Measurements from ENCODE around the gene GARRE1.

Gene GARRE1

GRCh38 chr19:34243876-34244578 lies 10.3 kb upstream of the GARRE1 start:
- Histone ChIP-seq H3K4me1 (ENCODE audit: control insufficient read depth, low read length) (peaks cover 8% of the 10 kb centered on the region), H4K20me1 (ENCODE audit: control insufficient read depth, insufficient read depth, low read depth, low read length) (no peaks in the 10 kb centered on the region), H3K4me3 (ENCODE audit: low read length) (no peak overlapping the region), H3K27ac (ENCODE audit: low read depth, low read length) (no peak overlapping the region), H3K27me3 (ENCODE audit: control insufficient read depth, low read length) (no peaks in the 10 kb centered on the region), H3K4me2 (ENCODE audit: low read length) (no peak overlapping the region), H3K9me2 (replicated peaks; ENCODE audit: control insufficient read depth, low read length) (no peaks in the 10 kb centered on the region), H3F3A (ENCODE audit: control insufficient read depth, insufficient read depth) (no peaks in the 10 kb centered on the region), H3K79me2 (ENCODE audit: control insufficient read depth, low read length) (no peaks in the 10 kb centered on the region), H3K36me3 (ENCODE audit: control insufficient read depth, low read length) (no peaks in the 10 kb centered on the region), H3K9me3 (ENCODE audit: control insufficient read depth, insufficient read depth, low read length) (no peaks in the 10 kb centered on the region)
- TF ChIP-seq EZH2phosphoT487 (IDR thresholded peaks at IDR 0.05; ENCODE audit: borderline replicate concordance, low read length) (no peak), CTCF (IDR thresholded peaks at IDR 0.05; ENCODE audit: low read depth, low read length, poor library complexity, severe bottlenecking) (no peak)

- Histone ChIP-seq H3K4me3 (ENCODE audit: low read length) (no peak overlapping the region), H3K79me2 (ENCODE audit: control insufficient read depth, low read length) (no peaks in the 10 kb centered on the region), H3K27me3 (ENCODE audit: control insufficient read depth, low read length) (no peaks in the 10 kb centered on the region), H3K36me3 (ENCODE audit: control insufficient read depth, low read length) (no peaks in the 10 kb centered on the region), H3K4me2 (ENCODE audit: low read length) (no peak overlapping the region), H3K27ac (ENCODE audit: low read depth, low read length) (no peak overlapping the region), H4K20me1 (ENCODE audit: control insufficient read depth, insufficient read depth, low read depth, low read length) (no peaks in the 10 kb centered on the region), H3K9me3 (ENCODE audit: control insufficient read depth, insufficient read depth, low read length) (no peaks in the 10 kb centered on the region), H3K9me2 (replicated peaks; ENCODE audit: control insufficient read depth, low read length) (no peaks in the 10 kb centered on the region), H3K4me1 (ENCODE audit: control insufficient read depth, low read length) (peaks cover 8% of the 10 kb centered on the region), H3F3A (ENCODE audit: control insufficient read depth, insufficient read depth) (no peaks in the 10 kb centered on the region)
- TF ChIP-seq CTCF (IDR thresholded peaks at IDR 0.05; ENCODE audit: low read depth, low read length, poor library complexity, severe bottlenecking), result no peak
- no peak for TF ChIP-seq EZH2phosphoT487 (IDR thresholded peaks at IDR 0.05; ENCODE audit: borderline replicate concordance, low read length)
Measured at GRCh38 chr19:34244611-34245299, 9.6 kb upstream of the GARRE1 start.

GRCh38 chr19:34246340-34246739 lies 8.0 kb upstream of the GARRE1 start:
- Histone ChIP-seq H4K20me1 (ENCODE audit: control insufficient read depth, insufficient read depth, low read depth, low read length) (no peaks in the 10 kb centered on the region), H3K27me3 (ENCODE audit: control insufficient read depth, low read length) (no peaks in the 10 kb centered on the region), H3K4me1 (ENCODE audit: control insufficient read depth, low read length) (peaks cover 5% of the 10 kb centered on the region), H3K36me3 (ENCODE audit: control insufficient read depth, low read length) (no peaks in the 10 kb centered on the region), H3F3A (ENCODE audit: control insufficient read depth, insufficient read depth) (no peaks in the 10 kb centered on the region), H3K4me3 (ENCODE audit: low read length) (no peak overlapping the region), H3K9me2 (replicated peaks; ENCODE audit: control insufficient read depth, low read length) (no peaks in the 10 kb centered on the region), H3K4me2 (ENCODE audit: low read length) (no peak overlapping the region), H3K27ac (ENCODE audit: low read depth, low read length) (no peak overlapping the region), H3K9me3 (ENCODE audit: control insufficient read depth, insufficient read depth, low read length) (no peaks in the 10 kb centered on the region), H3K79me2 (ENCODE audit: control insufficient read depth, low read length) (no peaks in the 10 kb centered on the region)
- TF ChIP-seq EZH2phosphoT487 (IDR thresholded peaks at IDR 0.05; ENCODE audit: borderline replicate concordance, low read length) (no peak), CTCF (IDR thresholded peaks at IDR 0.05; ENCODE audit: low read depth, low read length, poor library complexity, severe bottlenecking) (no peak)

Measured in DOHH2 (cell line).